GM21529 (cell line): ENCODE measurements around the gene CARD19.

Experiments
- ATAC-seq: cut with Tn5 transposase; IDR thresholded peaks from one replicate; pipeline ENCODE4 v1.9.1; 2021; ENCODE audit not compliant: unreplicated experiment

Gene CARD19

DNA sequence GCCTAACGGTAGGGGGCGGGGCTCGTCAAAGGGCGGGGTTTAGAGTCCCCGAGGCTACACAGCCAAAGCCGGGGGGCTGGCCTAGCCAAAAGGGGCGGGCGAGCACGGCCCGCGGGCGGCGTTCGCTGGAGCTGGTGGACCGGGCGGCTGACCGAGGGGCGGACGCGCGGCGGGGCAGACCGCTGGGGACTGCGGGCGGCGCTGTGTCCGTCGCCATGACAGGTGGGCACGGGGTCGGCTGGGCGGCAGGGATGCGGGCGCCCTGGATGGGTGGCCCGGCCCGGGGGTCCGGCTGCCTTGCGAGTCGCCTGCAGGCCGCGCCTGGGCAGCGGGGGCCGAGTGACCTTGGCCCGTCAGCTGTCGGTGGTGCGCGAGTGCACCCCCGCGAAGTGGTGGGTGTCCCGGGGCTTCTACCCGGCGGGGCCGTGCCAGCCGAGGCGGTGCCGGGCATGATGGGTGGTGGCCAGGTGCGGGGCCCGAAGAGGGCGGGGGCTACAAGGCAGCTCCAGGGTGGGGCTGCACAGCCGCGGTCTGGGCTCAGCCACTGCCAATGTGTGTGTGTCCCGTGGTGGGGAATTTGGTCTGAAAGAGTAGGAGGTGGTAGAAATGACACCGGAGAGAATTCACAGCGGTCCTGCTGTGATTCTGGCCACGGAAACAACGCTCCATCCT, at the start of gene CARD19:
Gene CARD19 (plus strand): TSS at position 87 of the 672 bp plus-strand sequence. CDS start 129 bp downstream, at position 216.
- ATAC-seq = peak; percentile 17

DNA sequence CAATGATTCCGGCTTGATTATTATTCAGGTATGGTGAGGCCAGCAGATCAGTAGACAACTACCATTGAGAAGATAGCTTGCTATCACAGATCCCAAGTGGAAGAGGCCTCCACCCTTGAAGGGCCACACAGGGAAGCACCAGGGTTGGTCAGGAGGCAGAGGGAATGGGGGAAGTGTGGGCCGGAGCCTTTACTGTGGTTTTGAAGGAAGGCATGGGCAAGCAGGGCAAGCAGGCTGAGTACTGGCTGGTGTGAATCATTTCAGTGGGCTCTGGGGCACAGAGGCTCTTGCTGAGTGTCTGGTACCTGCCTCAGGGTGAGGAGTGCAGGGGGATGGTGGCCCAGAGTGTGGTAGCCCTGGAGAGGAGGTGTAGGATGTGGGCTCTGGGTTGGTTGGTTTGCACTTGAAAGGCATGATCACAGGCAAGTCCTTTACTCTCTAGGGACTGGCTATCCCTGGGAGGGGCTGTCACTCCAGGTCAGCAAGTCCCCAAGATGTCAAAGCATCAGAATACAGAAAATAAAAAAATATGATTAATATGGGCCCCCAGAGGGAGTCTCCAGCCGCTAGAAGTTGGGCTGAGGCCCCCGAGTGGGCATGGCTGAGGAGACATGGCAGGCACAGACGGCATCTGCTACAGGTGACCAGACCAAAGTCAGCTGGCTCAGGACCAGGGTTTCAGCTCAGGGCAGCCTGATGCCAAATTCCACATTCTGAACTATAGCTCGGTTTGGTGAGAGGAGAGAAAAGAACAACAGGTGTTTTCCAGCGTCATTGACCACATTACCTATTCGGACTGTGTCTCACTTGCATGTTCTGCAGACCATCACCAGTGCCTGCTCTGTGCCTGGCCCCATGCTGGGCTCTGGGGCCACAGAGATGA, 47.2 kb upstream of the CARD19 start:
- ATAC-seq = no peak

DNA sequence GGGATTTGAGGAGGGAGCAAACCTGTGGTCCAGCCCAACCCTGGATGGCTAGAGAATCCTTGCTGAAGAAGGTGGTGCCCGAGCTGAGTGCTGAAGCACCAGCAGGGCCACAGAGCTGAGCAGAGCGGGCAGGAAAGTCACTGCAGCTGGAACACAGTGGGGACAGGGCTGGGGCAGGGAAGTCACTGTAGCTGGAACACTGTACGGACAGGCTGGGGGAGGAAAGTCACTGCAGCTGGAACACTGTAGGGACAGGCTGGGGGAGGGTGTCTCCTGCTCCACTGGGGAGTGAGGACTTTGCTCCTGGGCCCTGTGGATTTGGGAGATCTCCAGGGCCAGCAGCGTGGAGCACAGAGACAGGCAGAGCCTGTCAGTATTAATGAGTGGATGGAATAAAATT, 46.5 kb upstream of the CARD19 start:
- ATAC-seq = no peak

DNA sequence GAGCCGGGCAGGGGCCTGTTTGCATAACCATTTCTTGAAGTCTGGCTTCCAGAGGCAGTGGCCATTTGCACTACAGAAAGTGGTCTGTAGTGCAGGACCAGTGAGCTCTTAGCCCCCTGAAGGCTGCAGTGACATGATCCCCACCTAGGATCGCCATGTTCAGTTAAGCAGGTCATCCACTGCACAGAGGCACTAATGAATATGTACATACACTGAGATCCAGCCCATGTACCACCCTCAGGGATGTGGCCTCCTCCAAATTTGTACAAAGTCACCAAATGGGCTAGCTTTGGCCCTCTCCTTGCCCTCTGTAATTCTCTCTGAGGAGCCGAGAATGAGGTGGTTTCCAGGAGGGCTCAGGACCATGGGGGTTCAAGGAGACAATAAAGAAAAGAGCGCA, 45.8 kb upstream of the CARD19 start:
- no peak for ATAC-seq

DNA sequence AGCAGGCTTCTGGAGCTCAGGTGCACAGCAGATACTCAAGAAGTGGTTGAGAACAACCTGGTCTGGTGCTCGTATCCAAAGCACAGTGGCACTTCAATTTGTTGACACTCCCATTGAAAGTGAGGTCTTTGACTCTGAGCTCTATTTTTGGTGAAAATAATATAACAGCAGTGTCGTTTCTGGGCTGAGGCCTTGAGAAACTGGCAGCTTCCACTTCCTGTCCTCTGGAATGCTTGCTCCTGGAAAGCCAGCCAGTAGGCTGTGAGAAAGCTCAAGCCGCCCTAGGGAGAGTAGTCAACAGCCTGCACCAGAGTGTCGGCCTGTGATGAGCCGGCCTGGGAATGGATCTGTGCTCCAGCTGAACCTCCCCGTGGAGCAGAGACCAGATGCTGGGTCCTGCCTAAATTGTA, 44.3 kb upstream of the CARD19 start:
- ATAC-seq = no peak

DNA sequence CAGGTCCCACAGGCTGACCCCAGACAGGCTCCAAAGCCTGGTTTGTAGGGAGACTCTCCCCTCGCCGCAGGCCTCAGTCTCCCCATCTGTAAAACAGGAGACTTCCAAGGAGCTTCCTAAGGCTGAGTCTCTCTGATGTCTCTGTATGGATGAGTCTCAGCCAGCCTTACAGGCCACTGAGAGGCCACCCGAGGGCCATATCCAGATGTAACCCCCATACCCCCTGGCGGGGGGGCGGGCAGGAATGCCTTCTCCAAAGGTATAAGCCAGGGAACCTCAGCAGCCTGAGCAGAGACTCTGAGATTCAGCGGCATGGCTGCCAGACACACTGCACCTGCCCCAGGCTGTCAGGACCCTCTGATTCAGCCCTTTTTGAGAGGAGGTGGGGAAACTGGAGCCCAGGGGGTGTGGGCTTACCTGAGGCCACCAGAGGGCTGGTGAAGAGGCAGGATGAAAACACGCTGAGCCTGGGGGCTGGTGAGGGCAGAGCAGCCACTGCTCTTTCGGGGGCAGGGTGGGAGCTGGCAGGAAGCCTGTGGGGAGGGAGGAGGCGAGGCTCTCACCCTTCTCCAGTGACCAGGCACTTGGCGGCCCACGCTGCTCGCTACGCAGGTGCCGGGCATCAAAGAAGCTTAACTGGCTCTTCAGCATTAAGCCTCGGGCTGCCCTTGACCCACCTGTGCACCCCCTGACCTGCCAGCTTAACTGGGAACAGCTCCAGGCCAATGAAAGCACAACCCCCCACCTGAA, 43.1 kb upstream of the CARD19 start:
- no peak for ATAC-seq

DNA sequence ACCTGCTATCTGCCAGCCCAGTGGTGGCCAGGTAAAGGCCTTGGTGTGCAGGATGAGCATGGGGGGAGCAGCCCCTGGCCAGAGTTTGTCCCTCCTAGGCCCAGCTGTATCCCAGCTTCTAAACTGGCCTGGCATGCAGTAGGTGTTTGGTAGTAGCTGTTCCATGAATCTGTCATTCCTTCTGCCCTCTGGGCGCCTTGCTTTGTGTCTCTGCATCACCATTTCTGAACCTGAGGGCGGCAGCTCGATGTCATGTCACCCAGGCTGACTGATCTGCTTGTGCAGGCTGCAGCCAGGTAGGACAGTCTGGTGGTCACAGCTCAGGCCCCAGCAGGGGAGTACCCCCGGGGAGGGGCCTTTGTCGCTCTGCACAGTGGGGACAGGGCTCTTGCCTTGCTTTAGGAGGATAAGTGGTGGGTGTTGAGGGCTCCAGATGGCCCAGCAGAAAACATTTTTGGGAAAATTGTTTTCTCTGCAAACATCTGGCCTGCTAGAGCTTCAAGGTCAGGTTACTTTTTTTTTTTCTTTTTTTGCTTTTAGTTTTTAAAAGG, 42.2 kb upstream of the CARD19 start:
- ATAC-seq = no peak

GRCh38 chr9:93054758-93055704, 41.0 kb upstream of the CARD19 start:
- ATAC-seq = no peak

DNA sequence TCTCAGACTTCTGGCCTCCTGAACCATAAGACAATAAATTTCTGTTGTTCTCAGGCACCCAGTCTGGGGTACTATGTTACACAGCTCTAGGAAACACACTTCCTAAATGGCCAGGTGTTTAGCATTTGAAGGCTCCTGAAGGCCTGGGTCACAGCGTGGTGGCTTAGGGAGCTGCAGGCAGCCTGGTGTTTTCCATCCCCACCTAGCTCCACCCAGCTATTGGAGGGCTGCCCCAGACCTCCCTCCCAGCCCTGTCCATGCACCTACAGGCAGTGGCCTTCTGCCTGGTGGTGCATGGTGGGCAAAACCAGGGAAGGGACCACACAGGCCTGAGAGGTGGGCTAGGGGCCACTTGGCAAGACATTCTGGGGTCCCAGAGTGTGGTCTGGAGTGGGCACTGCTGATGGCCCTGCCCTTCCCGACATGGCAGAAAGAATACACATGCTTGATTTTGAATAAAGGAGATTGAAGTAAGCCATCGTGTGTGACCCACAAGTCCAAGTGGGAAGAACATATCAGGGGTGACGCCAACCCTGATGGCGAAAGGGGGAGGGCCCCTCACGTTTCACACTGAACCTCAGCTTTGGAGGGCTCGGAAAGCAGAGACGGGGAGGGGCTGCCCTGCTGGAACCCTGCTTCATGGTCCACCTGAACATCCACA, 38.8 kb upstream of the CARD19 start:
- no peak for ATAC-seq

GRCh38 chr9:93057703-93058354, 38.2 kb upstream of the CARD19 start:
- ATAC-seq = peak; percentile 7

GRCh38 chr9:93058355-93059010, 37.5 kb upstream of the CARD19 start, which contains the start of gene SUSD3:
Gene SUSD3 (plus strand): TSS chr9:93058701. CDS start chr9:93058743, 42 bp downstream.
- ATAC-seq = peak; percentile 47

- ATAC-seq = peak; percentile 25
Observed at GRCh38 chr9:93059011-93059714, 36.9 kb upstream of the CARD19 start.

DNA sequence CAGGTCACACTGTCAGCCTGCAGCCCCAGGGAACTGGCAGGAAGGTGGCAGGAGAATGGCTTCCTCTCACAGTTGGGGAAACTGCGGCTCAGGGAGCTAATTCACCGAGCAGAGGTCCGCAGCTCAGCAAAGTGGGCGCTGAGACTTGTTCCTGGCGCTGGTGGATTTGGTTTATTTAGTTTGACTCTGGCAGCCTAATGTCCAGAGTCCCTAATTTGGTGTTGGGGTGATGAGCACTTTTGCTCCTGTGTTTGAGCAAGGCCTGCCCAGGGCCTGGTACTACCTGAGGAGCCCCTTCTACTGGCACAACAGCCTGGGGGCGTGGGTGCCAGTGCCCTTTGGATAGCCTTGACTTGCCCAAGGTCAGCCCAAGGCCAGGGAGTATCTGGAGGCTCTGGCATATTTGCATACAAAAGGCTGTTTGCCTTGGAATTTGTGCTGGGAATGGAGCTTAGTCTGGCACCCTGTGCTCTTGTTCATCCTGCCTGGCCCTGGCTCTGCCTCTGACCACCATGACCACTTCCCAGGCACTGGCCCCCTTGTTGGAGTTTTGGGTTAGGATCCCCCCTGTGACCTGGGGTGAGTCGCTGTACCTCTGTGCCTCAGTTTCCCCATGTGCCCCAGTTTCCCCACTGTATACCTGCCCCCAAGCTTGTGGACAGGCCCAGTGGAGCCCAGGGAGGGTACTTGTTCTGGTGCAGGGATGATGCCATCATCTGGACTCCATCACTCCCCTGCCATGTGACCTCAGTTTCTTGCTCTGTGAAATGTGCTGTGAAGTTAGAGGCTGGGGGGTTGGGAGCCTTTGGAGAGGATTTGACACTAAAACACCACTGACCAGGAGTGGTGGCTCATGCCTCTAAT, 36.1 kb upstream of the CARD19 start:
- no peak for ATAC-seq

DNA sequence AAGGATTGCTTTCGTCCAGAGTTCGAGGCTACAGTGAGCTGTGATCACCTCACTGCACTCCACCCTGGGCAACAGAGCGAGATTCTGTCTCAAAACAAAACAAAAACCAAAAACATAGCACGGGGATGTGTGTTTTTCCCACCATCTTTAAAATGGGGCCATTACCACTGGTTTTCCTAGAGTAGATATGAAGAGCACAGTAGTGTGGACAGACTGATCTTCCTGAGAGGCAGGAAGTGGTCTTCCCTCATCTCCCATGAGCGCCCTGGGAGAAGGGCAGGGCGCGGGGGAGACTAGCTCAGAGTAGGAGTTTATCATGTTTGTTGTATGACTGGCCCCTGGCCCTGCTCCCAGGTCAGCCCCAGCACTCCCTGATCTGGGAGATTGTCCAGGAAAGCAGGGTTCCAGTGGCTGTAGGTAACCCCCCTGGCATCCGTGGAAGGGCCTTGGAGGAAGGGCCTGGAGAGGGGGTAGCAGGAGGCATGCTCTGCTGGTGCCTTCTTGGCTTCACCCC, 35.2 kb upstream of the CARD19 start:
- no peak for ATAC-seq

GRCh38 chr9:93061260-93061751, 34.7 kb upstream of the CARD19 start:
- ATAC-seq = no peak
